ENCODE measurements around the gene ANO7.

ANO7 gene

DNA sequence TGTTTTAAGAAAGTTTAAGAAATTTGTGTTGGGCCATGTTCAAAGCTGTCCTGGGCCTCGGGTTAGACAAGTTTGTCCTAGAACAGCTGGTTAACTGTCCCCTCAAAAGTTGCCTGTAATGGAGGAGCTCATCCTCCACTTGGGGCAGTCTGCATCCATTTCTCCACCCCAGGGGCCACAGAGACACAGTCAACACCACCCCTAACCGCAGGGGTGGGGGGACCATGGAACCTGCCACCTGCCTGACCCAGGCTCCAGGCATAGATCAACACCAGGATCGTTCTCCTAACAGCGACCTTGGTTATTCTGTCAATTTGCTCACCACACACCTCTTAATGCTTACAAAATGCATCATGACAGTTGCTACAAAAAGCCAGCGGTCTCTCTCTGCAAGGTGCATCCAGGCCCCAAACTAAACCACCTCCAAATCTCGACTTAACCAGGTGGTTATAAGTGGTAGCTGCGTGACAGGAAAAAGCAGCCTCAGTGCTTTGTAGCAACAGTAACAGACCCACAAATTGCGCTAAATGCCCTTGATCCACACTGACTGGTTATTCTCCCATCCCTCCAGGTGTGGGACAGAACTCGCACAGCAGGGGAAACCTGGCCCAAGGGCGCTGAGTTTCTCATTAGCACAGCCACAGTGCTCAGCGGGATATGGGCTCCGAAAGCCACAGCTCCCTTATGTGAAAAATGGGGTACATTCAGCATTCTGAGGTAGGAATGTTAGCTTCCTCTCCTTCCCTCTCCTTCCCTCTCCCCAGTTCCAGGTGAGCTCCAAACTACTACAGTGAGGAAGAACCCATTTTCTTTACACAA lies 79.0 kb downstream of the ANO7 start:
- in situ Hi-C loops (cut with MboI; ENCODE audit: low sequenced_read_pairs, unreplicated experiment): no loop called here
- TF ChIP-seq, protein P1, sequence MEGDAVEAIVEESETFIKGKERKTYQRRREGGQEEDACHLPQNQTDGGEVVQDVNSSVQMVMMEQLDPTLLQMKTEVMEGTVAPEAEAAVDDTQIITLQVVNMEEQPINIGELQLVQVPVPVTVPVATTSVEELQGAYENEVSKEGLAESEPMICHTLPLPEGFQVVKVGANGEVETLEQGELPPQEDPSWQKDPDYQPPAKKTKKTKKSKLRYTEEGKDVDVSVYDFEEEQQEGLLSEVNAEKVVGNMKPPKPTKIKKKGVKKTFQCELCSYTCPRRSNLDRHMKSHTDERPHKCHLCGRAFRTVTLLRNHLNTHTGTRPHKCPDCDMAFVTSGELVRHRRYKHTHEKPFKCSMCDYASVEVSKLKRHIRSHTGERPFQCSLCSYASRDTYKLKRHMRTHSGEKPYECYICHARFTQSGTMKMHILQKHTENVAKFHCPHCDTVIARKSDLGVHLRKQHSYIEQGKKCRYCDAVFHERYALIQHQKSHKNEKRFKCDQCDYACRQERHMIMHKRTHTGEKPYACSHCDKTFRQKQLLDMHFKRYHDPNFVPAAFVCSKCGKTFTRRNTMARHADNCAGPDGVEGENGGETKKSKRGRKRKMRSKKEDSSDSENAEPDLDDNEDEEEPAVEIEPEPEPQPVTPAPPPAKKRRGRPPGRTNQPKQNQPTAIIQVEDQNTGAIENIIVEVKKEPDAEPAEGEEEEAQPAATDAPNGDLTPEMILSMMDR (IDR thresholded peaks at IDR 0.05; ENCODE audit: borderline replicate concordance, control extremely low read depth, extremely low read depth, insufficient read depth, missing control alignments): no peak
- DNase-seq (ENCODE audit: low spot score): no peak

- TF ChIP-seq, protein P1 (IDR thresholded peaks at IDR 0.05; ENCODE audit: borderline replicate concordance, control extremely low read depth, extremely low read depth, insufficient read depth, missing control alignments): no peak
- in situ Hi-C loops (cut with MboI; ENCODE audit: low sequenced_read_pairs, unreplicated experiment): no loop called here
- no peak for DNase-seq (ENCODE audit: low spot score)
Observed at GRCh38 chr2:241268306-241268705, 79.8 kb downstream of the ANO7 start.

DNA sequence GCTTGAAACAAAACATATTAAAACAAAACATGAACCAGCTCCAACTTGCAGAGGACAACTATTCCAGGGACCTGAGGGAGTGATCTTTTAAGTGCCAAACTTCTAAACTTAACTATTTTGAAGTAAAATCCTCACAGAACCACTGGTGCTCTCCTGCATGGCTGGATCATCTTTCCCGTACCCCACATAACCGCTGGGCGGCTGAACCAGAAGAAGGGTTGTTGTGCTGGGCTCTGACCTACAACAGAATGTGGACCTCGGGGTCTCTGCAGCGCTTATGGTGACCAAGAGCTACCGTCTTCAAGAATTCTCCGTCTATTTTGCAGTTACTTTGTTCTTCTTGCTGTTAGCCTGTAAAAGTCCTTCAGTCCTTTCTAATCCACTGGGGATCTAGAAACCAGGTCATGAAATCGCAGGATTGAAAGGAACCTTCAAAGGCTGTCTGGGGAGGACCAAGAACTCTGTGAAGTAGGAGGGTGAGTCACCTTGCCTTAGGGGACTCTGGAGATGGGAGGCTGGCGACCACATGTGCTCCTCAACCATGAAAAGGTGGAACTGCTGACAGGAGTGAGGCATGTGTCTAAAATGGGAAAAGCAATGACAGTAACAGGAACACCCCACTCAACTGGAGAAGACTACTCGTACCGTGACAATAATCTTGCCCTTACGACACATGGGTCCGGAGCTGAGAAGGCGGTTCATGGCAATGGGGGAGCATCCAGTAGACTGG lies 80.4 kb downstream of the ANO7 start:
- no peak for DNase-seq (ENCODE audit: low spot score)
- TF ChIP-seq, protein P1 (IDR thresholded peaks at IDR 0.05; ENCODE audit: borderline replicate concordance, control extremely low read depth, extremely low read depth, insufficient read depth, missing control alignments): no peak
- in situ Hi-C loops (cut with MboI; ENCODE audit: low sequenced_read_pairs, unreplicated experiment): no loop called here

DNA sequence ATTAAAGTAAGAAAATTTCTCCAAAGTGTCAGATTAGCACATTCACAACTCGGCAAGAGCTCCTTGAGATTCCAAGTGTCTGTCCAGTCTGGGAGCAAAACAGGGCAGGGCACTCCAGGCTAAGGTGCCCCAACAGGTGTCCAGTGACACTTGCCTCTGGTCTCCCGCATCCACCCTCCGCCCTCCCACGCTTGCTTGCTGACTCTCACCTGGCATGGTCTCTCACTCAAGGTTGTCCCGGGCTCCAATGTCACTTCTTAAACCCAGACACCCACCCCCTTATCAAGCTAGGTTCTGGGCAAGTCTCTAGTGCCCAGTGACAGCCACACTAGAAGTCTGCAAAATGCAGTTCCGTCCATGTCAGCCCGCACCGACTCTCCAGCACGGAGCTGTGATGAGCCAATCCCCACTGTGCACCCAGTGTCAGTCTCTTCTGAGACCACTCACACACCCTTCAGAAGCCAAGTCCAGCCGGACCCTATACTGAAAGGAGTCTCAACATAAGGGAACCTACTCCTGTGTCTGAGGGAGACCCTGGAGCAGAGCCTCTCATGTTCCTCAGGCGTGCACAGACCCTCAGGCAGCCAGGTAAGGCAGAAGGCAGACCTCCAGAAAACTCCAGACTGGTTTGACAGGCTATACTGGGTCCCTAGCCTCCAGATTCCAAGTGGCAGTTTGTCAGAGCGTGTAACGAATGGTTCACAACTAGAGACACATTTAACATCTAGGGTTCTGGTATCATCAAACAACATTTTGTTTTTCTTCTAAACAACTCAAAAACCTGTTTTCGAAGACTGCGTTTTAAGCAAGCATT lies 81.4 kb downstream of the ANO7 start:
- DNase-seq (ENCODE audit: low spot score): no peak
- in situ Hi-C loops (cut with MboI; ENCODE audit: low sequenced_read_pairs, unreplicated experiment): no loop called here
- TF ChIP-seq, protein P1 (IDR thresholded peaks at IDR 0.05; ENCODE audit: borderline replicate concordance, control extremely low read depth, extremely low read depth, insufficient read depth, missing control alignments): no peak

DNA sequence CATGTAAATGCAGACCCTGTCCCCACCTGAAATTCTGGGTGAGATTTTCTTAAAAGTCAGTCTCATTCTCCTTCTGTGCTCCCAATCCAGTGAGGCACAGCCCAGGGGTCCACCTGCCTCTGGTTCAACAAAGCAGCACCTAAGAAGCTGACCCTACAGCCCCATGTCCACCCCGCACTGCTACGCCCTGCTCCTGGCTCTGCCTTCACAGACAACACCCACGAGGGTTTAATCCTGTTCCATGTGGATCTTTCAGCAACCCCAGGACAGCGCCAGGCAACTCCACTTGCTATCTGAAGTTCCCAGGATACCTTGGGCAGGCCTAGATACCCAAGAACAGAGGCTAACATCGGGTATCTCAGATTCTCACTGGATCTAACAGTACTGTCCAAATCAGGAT lies 82.1 kb downstream of the ANO7 start:
- no peak for DNase-seq (ENCODE audit: low spot score)
- TF ChIP-seq, protein P1 (IDR thresholded peaks at IDR 0.05; ENCODE audit: borderline replicate concordance, control extremely low read depth, extremely low read depth, insufficient read depth, missing control alignments): no peak
- in situ Hi-C loops (cut with MboI; ENCODE audit: low sequenced_read_pairs, unreplicated experiment): no loop called here

- TF ChIP-seq, protein P1 (IDR thresholded peaks at IDR 0.05; ENCODE audit: borderline replicate concordance, control extremely low read depth, extremely low read depth, insufficient read depth, missing control alignments): no peak
- in situ Hi-C loops (cut with MboI; ENCODE audit: low sequenced_read_pairs, unreplicated experiment): no loop called here
Observed at GRCh38 chr2:241271706-241272302, 83.3 kb downstream of the ANO7 start.

More at GRCh38 chr2:241271706-241272302, 83.3 kb downstream of the ANO7 start:
- peak; percentile 75 for DNase-seq (ENCODE audit: low spot score)
